ENCODE data around the gene RHEB. TPM values are rescaled to one million over a fixed set of nuclear protein-coding genes. Genes with fewer than 3 reads are reported as not detected.

Gene RHEB
- total RNA-seq, 2 donors from 2014 or later = 45.4 to 55.8 TPM

GRCh38 chr7:151430391-151431205, 89.1 kb downstream of the RHEB start:
- Mint-ChIP-seq H3K27me3 (peaks cover 0 to 3% of the 10 kb centered on the region in 2 donors), H3K36me3 (no peaks in the 10 kb centered on the region), H3K9me3 (no peaks in the 10 kb centered on the region), H3K4me3 (no peak overlapping the region), H3K27ac (no peak overlapping the region), H3K4me1 (ENCODE audit: low read depth in 2 of 2) (peaks cover 10 to 13% of the 10 kb centered on the region in 2 donors)
- ATAC-seq (no peak), DNase-seq (ENCODE audit: low spot score) (peak; percentile 54)

- peak; percentile 36 to 62 for ATAC-seq
- no peaks in the 10 kb centered on the region for H3K36me3 Mint-ChIP-seq
- DNase-seq (ENCODE audit: low spot score) = peak; percentile 59
- H3K27me3 Mint-ChIP-seq = peaks cover 0 to 3% of the 10 kb centered on the region in 2 donors
- H3K4me1 Mint-ChIP-seq (ENCODE audit: low read depth in 2 of 2) = peaks cover 10 to 13% of the 10 kb centered on the region in 2 donors
- H3K9me3 Mint-ChIP-seq = no peaks in the 10 kb centered on the region
- peak overlapping the region in 1 of 2 donors; percentile 33 for H3K27ac Mint-ChIP-seq
- peak overlapping the region; percentile 38 for H3K4me3 Mint-ChIP-seq
Measured at GRCh38 chr7:151429560-151430331, 89.9 kb downstream of the RHEB start.

- no peaks in the 10 kb centered on the region for H3K9me3 Mint-ChIP-seq
- H3K4me1 Mint-ChIP-seq (ENCODE audit: low read depth in 2 of 2) = peaks cover 10 to 13% of the 10 kb centered on the region in 2 donors
- ATAC-seq (peak in 1 of 2 donors; percentile 13), DNase-seq (ENCODE audit: low spot score) (no peak)
- no peaks in the 10 kb centered on the region for H3K36me3 Mint-ChIP-seq
- peaks cover 0 to 3% of the 10 kb centered on the region in 2 donors for H3K27me3 Mint-ChIP-seq
- H3K27ac Mint-ChIP-seq = no peak overlapping the region
- H3K4me3 Mint-ChIP-seq = peak overlapping the region; percentile 38
Measured at GRCh38 chr7:151429237-151429559, 90.5 kb downstream of the RHEB start.

- ATAC-seq = no peak
- Mint-ChIP-seq H3K27ac (peak overlapping the region in 1 of 2 donors; percentile 31), H3K4me1 (ENCODE audit: low read depth in 2 of 2) (peaks cover 10 to 13% of the 10 kb centered on the region in 2 donors), H3K9me3 (no peaks in the 10 kb centered on the region), H3K36me3 (no peaks in the 10 kb centered on the region), H3K27me3 (peaks cover 2 to 3% of the 10 kb centered on the region in 2 donors), H3K4me3 (no peak overlapping the region)
- peak; percentile 37 for DNase-seq (ENCODE audit: low spot score)
Measured at GRCh38 chr7:151428378-151429236, 91.1 kb downstream of the RHEB start.

- H3K4me1 Mint-ChIP-seq (ENCODE audit: low read depth in 2 of 2) = peaks cover 10 to 13% of the 10 kb centered on the region in 2 donors
- peaks cover 3 to 10% of the 10 kb centered on the region in 2 donors for H3K27me3 Mint-ChIP-seq
- ATAC-seq (no peak), DNase-seq (ENCODE audit: low spot score) (peak; percentile 2)
- no peak overlapping the region for H3K4me3 Mint-ChIP-seq
- no peaks in the 10 kb centered on the region for H3K9me3 Mint-ChIP-seq
- H3K36me3 Mint-ChIP-seq = no peaks in the 10 kb centered on the region
- peak overlapping the region in 1 of 2 donors; percentile 31 for H3K27ac Mint-ChIP-seq
Measured at GRCh38 chr7:151427705-151428377, 91.9 kb downstream of the RHEB start.

- peaks cover 4 to 17% of the 10 kb centered on the region in 2 donors for H3K27me3 Mint-ChIP-seq
- H3K9me3 Mint-ChIP-seq = no peaks in the 10 kb centered on the region
- H3K4me1 Mint-ChIP-seq (ENCODE audit: low read depth in 2 of 2) = peaks cover 10 to 13% of the 10 kb centered on the region in 2 donors
- H3K27ac Mint-ChIP-seq = no peak overlapping the region
- peak in 1 of 2 donors; percentile 13 for ATAC-seq
- peak; percentile 37 for DNase-seq (ENCODE audit: low spot score)
- H3K36me3 Mint-ChIP-seq = no peaks in the 10 kb centered on the region
- no peak overlapping the region for H3K4me3 Mint-ChIP-seq
Measured at GRCh38 chr7:151426904-151427704, 92.6 kb downstream of the RHEB start.

GRCh38 chr7:151426441-151426903, 93.2 kb downstream of the RHEB start:
- no peak for DNase-seq (ENCODE audit: low spot score)
- H3K4me1 Mint-ChIP-seq (ENCODE audit: low read depth in 2 of 2) = peaks cover 10 to 13% of the 10 kb centered on the region in 2 donors
- H3K36me3 Mint-ChIP-seq = no peaks in the 10 kb centered on the region
- peaks cover 6 to 22% of the 10 kb centered on the region in 2 donors for H3K27me3 Mint-ChIP-seq
- H3K9me3 Mint-ChIP-seq = no peaks in the 10 kb centered on the region
- no peak overlapping the region for H3K4me3 Mint-ChIP-seq
- no peak for ATAC-seq
- no peak overlapping the region for H3K27ac Mint-ChIP-seq

GRCh38 chr7:151425670-151426440, 93.8 kb downstream of the RHEB start:
- Mint-ChIP-seq H3K9me3 (no peaks in the 10 kb centered on the region), H3K36me3 (no peaks in the 10 kb centered on the region), H3K27ac (no peak overlapping the region), H3K27me3 (peaks cover 6 to 22% of the 10 kb centered on the region in 2 donors), H3K4me1 (ENCODE audit: low read depth in 2 of 2) (peaks cover 10 to 13% of the 10 kb centered on the region in 2 donors), H3K4me3 (no peak overlapping the region)
- DNase-seq (ENCODE audit: low spot score) = no peak
- ATAC-seq = no peak

GRCh38 chr7:151424799-151425198, 94.9 kb downstream of the RHEB start:
- Mint-ChIP-seq H3K36me3 (no peaks in the 10 kb centered on the region), H3K4me1 (ENCODE audit: low read depth in 2 of 2) (peaks cover 4 to 6% of the 10 kb centered on the region in 2 donors), H3K4me3 (no peak overlapping the region), H3K27me3 (peaks cover 10 to 27% of the 10 kb centered on the region in 2 donors), H3K27ac (no peak overlapping the region), H3K9me3 (no peaks in the 10 kb centered on the region)
- no peak for DNase-seq (ENCODE audit: low spot score)
- no peak for ATAC-seq

- no peak for DNase-seq (ENCODE audit: low spot score)
- H3K4me3 Mint-ChIP-seq = no peak overlapping the region
- H3K9me3 Mint-ChIP-seq = no peaks in the 10 kb centered on the region
- no peaks in the 10 kb centered on the region for H3K36me3 Mint-ChIP-seq
- no peak overlapping the region for H3K27ac Mint-ChIP-seq
- ATAC-seq = no peak
- no peaks in the 10 kb centered on the region for H3K4me1 Mint-ChIP-seq (ENCODE audit: low read depth in 2 of 2)
- H3K27me3 Mint-ChIP-seq = peaks cover 10 to 27% of the 10 kb centered on the region in 2 donors
Measured at GRCh38 chr7:151423936-151424335, 95.8 kb downstream of the RHEB start.

GRCh38 chr7:151423226-151423625, 96.5 kb downstream of the RHEB start:
- no peaks in the 10 kb centered on the region for H3K9me3 Mint-ChIP-seq

GRCh38 chr7:151422212-151422611, 97.5 kb downstream of the RHEB start:
- DNase-seq (ENCODE audit: low spot score) (no peak), ATAC-seq (no peak)
- Mint-ChIP-seq H3K4me3 (no peak overlapping the region), H3K9me3 (no peaks in the 10 kb centered on the region), H3K4me1 (ENCODE audit: low read depth in 2 of 2) (no peaks in the 10 kb centered on the region), H3K27ac (no peak overlapping the region), H3K36me3 (peaks cover 6% of the 10 kb centered on the region), H3K27me3 (peaks cover 17 to 30% of the 10 kb centered on the region in 2 donors)

More at GRCh38 chr7:151423226-151423625, 96.5 kb downstream of the RHEB start:
- Mint-ChIP-seq H3K27ac (no peak overlapping the region), H3K4me3 (no peak overlapping the region), H3K4me1 (ENCODE audit: low read depth in 2 of 2) (no peaks in the 10 kb centered on the region), H3K36me3 (peaks cover 2% of the 10 kb centered on the region), H3K27me3 (peaks cover 12 to 27% of the 10 kb centered on the region in 2 donors)
- ATAC-seq (no peak), DNase-seq (ENCODE audit: low spot score) (no peak)
